ENCODE results near the gene POP4. TPM values are rescaled to one million over a fixed set of nuclear protein-coding genes. Genes with fewer than 3 reads are reported as not detected.

POP4 gene
- total RNA-seq, 1 donor from 2014 or later, result 46.2 TPM

DNA sequence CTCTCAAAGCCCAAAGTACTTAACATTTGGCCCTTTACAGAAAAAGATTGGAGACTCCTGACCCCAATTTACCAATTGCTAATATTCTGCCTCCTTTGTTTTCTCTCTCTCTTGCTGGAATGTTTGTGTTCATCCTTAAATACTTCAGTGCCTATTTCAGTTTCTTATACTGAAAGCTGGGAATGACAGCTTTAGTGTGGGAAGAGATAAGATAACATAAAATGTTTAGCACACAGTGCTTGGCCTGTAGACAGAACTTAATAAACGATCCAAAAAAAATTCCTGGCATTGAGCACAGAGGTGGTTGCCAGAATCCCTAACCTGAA is 56.2 kb downstream of the POP4 start:
- Mint-ChIP-seq H3K4me1 (peaks cover 45% of the 10 kb centered on the region), H3K4me3 (peak overlapping the region; percentile 4), H3K27ac (peak overlapping the region; percentile 76), H3K27me3 (ENCODE audit: low read depth) (peaks cover 23% of the 10 kb centered on the region), H3K9me3 (no peaks in the 10 kb centered on the region), H3K36me3 (no peaks in the 10 kb centered on the region)
- DNase-seq (ENCODE audit: low spot score in 2 of 2, unreplicated experiment in 2 of 2), result no peak
- TF ChIP-seq, protein P1, sequence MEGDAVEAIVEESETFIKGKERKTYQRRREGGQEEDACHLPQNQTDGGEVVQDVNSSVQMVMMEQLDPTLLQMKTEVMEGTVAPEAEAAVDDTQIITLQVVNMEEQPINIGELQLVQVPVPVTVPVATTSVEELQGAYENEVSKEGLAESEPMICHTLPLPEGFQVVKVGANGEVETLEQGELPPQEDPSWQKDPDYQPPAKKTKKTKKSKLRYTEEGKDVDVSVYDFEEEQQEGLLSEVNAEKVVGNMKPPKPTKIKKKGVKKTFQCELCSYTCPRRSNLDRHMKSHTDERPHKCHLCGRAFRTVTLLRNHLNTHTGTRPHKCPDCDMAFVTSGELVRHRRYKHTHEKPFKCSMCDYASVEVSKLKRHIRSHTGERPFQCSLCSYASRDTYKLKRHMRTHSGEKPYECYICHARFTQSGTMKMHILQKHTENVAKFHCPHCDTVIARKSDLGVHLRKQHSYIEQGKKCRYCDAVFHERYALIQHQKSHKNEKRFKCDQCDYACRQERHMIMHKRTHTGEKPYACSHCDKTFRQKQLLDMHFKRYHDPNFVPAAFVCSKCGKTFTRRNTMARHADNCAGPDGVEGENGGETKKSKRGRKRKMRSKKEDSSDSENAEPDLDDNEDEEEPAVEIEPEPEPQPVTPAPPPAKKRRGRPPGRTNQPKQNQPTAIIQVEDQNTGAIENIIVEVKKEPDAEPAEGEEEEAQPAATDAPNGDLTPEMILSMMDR (IDR thresholded peaks at IDR 0.05; ENCODE audit: unreplicated experiment), result no peak

DNA sequence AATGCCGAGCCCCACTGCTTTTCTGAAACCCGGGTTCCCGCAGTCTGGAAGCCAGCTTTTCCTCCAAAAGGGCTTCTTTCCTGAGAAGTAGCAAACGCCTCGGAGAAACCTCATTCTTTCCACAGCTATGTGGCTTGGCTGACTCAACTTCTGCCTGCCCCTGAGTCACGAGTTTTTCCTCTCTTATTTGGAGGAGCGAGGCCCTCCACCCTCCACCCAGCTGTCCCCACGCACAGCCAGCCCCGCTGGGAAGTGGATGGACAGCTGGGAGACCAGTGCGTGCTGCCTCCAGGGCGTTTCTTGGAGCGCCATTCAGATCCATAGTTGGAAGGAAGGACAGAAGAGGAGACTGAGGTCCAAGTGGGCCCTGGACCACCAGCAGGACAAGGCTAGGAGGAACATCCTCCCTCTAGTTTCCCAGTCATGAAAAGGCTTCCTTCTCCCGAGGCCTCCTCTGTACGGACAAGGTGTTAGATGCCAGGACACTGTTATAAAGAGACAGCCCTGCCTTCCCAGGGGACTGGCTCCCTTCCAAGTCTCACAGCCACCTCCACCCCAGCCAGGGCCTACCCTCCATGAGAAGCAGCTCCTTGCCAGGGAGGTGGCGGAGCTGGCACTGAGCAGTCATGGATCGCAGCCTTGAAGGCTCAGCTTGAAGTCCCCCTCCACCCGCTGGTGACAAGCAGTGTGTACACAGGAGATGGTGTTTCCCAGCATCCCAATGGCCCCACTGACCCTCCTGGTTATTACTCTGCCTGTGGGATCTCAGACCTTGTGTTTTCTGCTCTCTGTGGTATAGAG is 56.7 kb downstream of the POP4 start:
- DNase-seq (ENCODE audit: low spot score in 2 of 2, unreplicated experiment in 2 of 2), result no peak
- Mint-ChIP-seq H3K4me1 (peaks cover 45% of the 10 kb centered on the region), H3K4me3 (peak overlapping the region; percentile 4), H3K9me3 (no peaks in the 10 kb centered on the region), H3K36me3 (no peaks in the 10 kb centered on the region), H3K27me3 (ENCODE audit: low read depth) (peaks cover 23% of the 10 kb centered on the region), H3K27ac (peak overlapping the region; percentile 76)
- TF ChIP-seq, protein P1 (IDR thresholded peaks at IDR 0.05; ENCODE audit: unreplicated experiment), result no peak

DNA sequence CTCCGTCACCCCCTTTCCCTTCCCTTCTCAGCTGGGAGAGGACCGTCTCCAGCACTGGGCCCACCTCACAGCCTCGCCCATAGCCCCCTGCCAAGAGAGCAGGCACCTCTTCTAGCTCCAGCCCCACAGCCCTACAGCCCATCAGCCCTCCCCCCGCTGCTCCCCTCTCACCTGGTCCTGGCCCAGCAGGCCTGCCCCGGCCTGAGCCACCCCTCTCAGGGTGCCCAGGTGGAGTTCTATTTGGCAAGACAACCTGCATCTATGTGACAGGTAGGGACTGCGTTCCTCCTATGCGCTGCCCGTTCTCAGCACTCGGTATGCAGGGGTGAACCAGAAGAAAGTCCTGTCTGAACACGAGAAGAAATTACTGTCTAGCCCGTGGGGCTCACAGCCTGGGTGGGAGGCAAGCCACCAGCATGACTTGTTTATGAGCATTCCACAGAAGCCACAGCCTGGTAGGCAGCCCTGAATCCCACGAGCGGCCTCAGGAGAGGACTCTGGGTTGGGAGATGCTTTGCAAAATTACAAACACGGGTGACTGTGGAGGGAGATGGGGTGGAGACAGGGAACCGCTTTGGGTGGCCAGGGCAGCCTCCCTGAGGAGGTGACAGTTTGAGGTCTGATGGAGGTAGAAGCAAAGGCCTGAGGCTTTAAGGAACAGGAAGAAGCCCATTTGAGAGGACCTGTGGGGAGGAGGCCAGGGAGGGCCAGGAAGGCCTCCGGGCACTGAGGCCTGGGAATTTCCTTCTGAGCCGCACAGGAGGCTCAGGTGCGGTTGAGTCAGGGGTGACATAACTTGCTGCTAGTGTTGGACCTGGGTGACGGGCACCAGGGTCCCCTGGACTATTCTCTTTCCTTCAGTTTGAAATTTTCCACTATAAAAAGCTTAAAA is 58.0 kb downstream of the POP4 start:
- TF ChIP-seq, protein P1 (IDR thresholded peaks at IDR 0.05; ENCODE audit: unreplicated experiment), result no peak
- Mint-ChIP-seq H3K36me3 (no peaks in the 10 kb centered on the region), H3K27me3 (ENCODE audit: low read depth) (peaks cover 23% of the 10 kb centered on the region), H3K27ac (peak overlapping the region; percentile 6), H3K4me1 (peaks cover 45% of the 10 kb centered on the region), H3K9me3 (no peaks in the 10 kb centered on the region), H3K4me3 (peak overlapping the region; percentile 63)
- no peak for DNase-seq (ENCODE audit: low spot score in 2 of 2, unreplicated experiment in 2 of 2)

DNA sequence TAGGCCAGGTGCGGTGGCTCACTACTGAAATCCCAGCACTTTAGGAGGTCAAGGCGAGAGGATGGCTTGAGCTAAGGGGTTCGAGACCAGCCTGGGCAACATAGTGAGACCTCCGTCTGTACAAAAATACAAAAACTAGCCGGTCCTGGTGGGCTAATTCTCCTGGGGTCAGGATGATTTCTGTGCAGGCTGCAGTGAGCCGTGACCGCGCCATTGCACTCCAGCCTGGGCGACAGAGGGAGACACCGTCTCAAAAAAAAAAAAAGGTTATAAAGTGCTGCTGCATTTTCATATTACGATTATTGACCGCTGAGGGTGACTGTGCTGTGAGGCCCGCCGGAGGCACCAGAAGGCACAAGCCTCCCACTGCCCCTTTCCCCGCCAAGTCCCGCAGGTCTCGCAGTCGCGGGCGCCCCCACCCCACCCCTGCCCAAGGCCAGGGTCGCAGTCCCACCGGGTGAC is 58.7 kb downstream of the POP4 start:
- Mint-ChIP-seq H3K27ac (no peak overlapping the region), H3K36me3 (no peaks in the 10 kb centered on the region), H3K4me3 (peak overlapping the region; percentile 63), H3K4me1 (peaks cover 45% of the 10 kb centered on the region), H3K27me3 (ENCODE audit: low read depth) (peaks cover 25% of the 10 kb centered on the region), H3K9me3 (no peaks in the 10 kb centered on the region)
- no peak for DNase-seq (ENCODE audit: low spot score in 2 of 2, unreplicated experiment in 2 of 2)
- TF ChIP-seq, protein P1 (IDR thresholded peaks at IDR 0.05; ENCODE audit: unreplicated experiment), result no peak

DNA sequence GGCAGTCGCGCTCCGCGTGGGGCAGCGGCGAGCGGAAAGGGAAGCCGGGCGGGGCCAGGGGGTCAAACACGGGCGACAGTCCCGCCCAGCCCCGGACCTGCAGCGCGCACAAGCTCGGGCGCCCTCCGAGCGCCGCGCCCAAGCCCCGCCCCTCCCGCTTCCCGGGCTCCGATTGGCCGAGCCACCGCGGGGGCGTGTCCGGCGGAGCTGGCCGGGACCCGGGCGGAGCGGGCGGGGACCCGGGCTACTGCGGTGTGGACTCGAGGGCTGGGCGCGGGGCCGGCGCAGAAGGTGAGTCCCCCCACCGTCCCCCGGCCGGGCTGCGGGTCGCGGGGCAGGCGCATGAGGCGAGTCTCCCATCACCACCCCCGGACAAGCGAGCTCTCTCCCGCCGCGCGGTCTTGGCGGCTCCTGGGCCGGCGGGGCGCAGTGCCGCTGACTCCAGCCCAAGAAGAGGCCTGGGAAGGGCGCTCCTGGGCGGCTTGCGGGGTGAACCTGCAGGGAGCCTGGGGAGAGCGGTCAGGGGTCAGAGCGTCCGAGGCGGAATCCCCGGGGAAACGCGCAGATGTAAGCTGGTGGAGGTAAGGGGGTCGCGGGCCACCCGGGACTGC is 59.2 kb downstream of the POP4 start, which contains the start of gene PLEKHF1:
PLEKHF1 (plus strand) TSS at position 247 of the 611 bp plus-strand sequence. CDS start 8,379 bp downstream, outside the sequence.
- no peak within 1 kb of the TSS for H3K27ac Mint-ChIP-seq
- H3K27me3 Mint-ChIP-seq (ENCODE audit: low read depth), result peaks cover 25% of the 10 kb centered on the region
- DNase-seq (ENCODE audit: low spot score in 2 of 2, unreplicated experiment in 2 of 2), result peak; percentile 72 to 93
- TF ChIP-seq, protein P1 (IDR thresholded peaks at IDR 0.05; ENCODE audit: unreplicated experiment), result no peak
- H3K36me3 Mint-ChIP-seq, result no peaks in the 10 kb centered on the region
- peaks cover 45% of the 10 kb centered on the region for H3K4me1 Mint-ChIP-seq
- H3K4me3 Mint-ChIP-seq, result peak within 1 kb of the TSS; percentile 63
- H3K9me3 Mint-ChIP-seq, result no peaks in the 10 kb centered on the region
